DOHH2 (cell line): Measurements from ENCODE around the gene C1orf226.

Source experiments
- EZH2phosphoT487 ChIP-seq: fragments of 200-600 bp; sonication (generic); IDR thresholded peaks from 2 replicates; pipeline ENCODE4 v1.6.1; 2017; ENCODE audit warnings: borderline replicate concordance, mild to moderate bottlenecking, antibody characterized with exemption, low read length, moderate library complexity, mixed read lengths
- TF ChIP-seq, protein P1 (sequence below): fragments of 200-600 bp; sonication (generic); IDR thresholded peaks from one replicate; pipeline ENCODE4 v1.5.1; 2014; ENCODE audit warnings: antibody characterized with exemption, mild to moderate bottlenecking, low read depth, low read length; ENCODE audit not compliant: poor library complexity, severe bottlenecking

DNA sequence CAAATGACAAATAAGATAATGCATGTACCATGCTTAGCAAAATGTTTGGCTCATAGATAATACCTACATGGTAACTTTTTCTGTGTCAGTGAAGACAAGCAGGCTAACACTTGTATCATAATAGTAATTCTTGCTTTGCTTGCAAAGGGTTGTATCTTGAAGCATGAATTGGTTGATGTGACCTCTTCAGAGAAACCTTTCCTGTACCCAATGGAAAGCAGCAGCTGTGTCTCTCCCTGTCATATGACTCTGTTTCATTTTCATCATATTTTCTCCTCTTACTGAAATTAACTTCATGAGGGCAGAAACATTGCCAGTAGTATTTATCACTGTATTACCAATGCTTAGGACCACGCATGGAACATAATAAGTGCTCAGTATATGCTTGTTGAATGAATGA lies 26.0 kb downstream of the C1orf226 start:
- TF ChIP-seq, protein P1, sequence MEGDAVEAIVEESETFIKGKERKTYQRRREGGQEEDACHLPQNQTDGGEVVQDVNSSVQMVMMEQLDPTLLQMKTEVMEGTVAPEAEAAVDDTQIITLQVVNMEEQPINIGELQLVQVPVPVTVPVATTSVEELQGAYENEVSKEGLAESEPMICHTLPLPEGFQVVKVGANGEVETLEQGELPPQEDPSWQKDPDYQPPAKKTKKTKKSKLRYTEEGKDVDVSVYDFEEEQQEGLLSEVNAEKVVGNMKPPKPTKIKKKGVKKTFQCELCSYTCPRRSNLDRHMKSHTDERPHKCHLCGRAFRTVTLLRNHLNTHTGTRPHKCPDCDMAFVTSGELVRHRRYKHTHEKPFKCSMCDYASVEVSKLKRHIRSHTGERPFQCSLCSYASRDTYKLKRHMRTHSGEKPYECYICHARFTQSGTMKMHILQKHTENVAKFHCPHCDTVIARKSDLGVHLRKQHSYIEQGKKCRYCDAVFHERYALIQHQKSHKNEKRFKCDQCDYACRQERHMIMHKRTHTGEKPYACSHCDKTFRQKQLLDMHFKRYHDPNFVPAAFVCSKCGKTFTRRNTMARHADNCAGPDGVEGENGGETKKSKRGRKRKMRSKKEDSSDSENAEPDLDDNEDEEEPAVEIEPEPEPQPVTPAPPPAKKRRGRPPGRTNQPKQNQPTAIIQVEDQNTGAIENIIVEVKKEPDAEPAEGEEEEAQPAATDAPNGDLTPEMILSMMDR: no peak
- no peak for TF ChIP-seq EZH2phosphoT487
